Astrocyte (in vitro differentiated cells and primary cell): Measurements from ENCODE around the gene ATP1A2.

Experiments used
- CTCF ChIP-seq: IDR thresholded peaks from 2 replicates; pipeline ENCODE4 v1.5.1; 2011; ENCODE audit warnings: low read depth, mild to moderate bottlenecking, inconsistent platforms, low read length, moderate library complexity; ENCODE audit not compliant: insufficient read depth
- EZH2 ChIP-seq: IDR thresholded peaks from 2 replicates; pipeline ENCODE4 v1.6.1; 2012; ENCODE audit warnings: mild to moderate bottlenecking, low read length, inconsistent platforms; ENCODE audit not compliant: insufficient read depth

GRCh38 chr1:160103658-160104408 is 11.7 kb upstream of the ATP1A2 start:
- TF ChIP-seq CTCF (no peak), EZH2 (no peak)
